Mesenteric fat pad (tissue), 1 donor: ENCODE data around the gene KCTD2. TPM values are rescaled to one million over a fixed set of nuclear protein-coding genes. Genes with fewer than 3 reads are reported as not detected.

Experiments
- DNase-seq: peaks from one replicate; pipeline ENCODE4 v3.0.0-alpha.2; 2020; ENCODE audit warnings: low spot score
- total RNA-seq: library from RNA; stranded (reverse); fragmentation: NEBNext Ultra II Directional; extraction: Animal tissue kit (Norgen Biotek cat#: 25700); gene quantifications from one replicate; pipeline ENCODE4 v1.2.1, GENCODE V29; 2021
- donor health status: DM: yes; HTN: yes; CAD: no.

The KCTD2 gene
- total RNA-seq, 1 donor from 2014 or later = 34.7 TPM

DNA sequence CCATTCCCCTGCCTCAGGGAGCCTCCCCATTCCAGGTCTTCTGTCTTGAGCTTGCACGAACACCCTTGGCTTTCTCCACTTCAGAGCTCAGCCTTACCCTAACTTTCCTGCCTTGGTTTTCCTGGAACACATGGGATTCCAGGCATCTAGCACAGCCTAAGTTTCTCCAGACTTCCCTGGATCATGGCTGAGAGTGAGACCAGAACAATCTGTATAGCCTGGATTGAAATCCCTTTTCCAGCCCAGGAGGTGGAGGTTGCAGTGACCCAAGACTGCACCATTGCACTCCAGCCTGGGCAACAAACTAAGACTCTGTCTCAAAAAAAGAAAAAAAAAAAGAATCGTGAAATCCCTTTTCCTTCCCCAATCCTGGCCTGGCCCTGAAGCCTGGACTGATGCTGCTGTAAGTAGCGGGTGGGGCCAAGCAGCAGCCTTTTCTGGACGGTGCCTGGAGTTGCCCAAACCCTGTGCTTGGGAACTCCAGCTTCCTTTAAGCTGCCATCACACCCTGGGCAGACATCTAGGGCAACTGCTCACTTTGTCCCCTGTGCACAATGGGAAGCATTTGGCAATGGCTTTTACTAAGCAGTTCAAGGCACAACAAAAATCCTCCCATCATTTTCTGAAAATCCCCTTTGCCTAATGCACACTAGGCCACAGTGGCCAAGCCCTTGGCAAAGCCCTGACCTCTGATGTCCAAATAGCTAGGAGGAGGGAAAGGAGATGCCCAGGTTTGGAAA is 28.7 kb downstream of the KCTD2 start:
- DNase-seq = no peak

DNA sequence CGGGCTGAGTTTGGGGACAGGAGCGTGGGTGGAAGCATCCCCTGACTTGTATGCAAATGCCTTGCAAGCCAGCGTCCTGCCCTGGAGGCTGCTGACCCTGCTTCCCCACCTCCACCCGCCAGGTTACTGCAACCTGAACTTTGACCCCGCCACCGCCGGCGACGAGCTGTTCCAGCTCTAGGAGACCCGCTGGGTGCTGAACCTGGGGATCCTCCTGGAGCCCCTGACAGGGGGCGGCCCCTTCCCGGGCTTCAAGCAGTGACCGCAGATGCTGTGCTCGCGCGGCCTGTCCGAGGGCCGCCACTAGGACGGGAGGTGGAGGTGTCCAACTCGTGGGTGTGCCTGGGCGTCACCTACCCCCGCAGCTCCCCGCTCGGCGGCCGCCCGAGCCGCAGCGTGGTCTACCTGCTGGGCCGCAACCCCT is 30.1 kb downstream of the KCTD2 start:
- no peak for DNase-seq

DNA sequence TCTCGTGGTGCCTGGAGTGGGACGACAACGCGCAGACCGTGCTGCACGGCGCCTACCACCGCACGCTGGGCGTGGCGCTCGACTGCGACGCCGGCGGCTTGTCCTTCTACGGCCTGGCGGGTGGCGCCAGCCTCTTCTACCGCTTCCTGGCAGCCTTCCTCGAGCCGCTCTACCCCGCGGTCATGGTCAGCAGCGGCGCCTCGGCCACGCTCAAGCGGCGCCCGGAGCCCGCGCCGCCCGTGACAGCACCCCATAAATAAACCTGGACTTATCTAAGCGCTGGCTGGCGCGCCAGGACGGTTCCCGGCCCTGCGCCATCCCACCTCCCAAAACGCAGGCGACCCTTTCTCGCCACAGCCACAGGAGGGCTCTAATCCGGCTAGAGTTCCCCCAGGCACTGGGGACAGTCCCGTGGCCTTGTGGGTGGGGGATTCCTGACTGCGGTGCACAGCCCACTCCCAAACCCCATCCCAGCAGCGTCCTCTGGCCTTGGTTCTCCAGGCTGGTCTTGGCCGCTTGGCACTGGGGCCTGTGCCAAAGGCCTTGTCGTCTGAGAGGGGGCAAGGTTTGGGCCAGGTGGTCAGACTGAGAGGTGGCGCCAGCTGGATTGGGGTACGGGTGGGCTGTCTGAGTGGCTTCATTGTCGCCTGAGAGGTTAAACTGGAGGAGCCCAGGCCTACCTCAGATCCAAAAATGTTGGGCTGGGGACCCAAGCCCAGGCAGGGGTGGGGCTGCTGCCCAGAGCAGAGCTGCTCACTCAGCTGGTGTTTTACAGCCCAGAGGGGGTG is 30.7 kb downstream of the KCTD2 start:
- peak; percentile 94 for DNase-seq

- no peak for DNase-seq
Measured at GRCh38 chr17:75078284-75079022, 31.4 kb downstream of the KCTD2 start.

GRCh38 chr17:75079023-75079373 is 32.0 kb downstream of the KCTD2 start:
- no peak for DNase-seq

DNA sequence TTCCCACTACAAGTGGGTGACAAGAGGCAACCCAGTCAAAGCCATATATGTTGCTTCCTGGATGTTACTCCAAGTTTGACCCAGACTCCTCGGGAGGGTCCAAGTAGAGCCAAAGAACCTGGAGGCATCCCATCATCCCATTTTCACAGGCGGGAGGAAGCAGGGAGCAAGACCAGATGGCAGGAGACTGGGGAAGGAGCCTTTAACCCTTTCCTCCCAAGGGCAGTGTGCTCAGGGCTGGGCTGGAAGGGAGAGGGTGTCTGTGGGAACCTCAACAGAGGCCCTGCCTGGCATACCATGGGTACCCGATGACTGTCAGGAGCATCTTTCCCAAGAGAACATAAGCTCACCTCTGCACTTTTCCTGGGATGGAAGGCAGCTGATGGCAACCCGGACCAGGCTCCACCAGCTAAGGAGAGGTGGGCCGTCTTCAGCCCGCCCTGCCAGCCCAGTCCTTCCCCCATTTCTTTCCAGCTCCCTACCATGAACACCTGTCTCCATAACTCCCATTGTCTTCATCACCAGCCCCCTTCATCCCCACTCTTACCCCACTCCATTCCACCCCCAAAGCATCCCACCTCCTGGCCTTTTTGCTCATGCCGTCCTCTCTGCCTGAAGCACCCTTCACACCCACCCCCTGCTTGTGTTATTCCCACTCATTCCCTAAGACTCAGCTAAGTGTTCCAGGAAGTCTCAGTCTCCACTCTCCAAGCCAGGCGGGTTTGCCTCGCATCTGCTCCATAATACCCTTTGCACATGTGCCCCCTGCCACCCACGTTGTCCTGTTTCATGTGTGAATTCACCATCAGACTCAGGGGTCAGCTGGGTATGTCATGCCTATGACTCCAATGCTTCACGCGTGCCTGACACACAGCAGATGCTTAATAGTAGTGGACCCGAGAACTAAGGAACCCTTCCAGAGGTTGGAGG is 34.9 kb downstream of the KCTD2 start:
- DNase-seq = no peak

GRCh38 chr17:75082683-75083082 is 35.7 kb downstream of the KCTD2 start:
- no peak for DNase-seq

GRCh38 chr17:75084039-75084660 is 37.1 kb downstream of the KCTD2 start:
- no peak for DNase-seq

GRCh38 chr17:75086496-75087181 is 39.6 kb downstream of the KCTD2 start:
- no peak for DNase-seq

- no peak for DNase-seq
Measured at GRCh38 chr17:75087182-75087557, 40.1 kb downstream of the KCTD2 start.

GRCh38 chr17:75087558-75088453 is 40.8 kb downstream of the KCTD2 start, which contains the start of gene SLC16A5:
SLC16A5 (plus strand) TSS chr17:75087954; CDS start chr17:75093637, 5,683 bp downstream.
- peak; percentile 96 for DNase-seq

DNA sequence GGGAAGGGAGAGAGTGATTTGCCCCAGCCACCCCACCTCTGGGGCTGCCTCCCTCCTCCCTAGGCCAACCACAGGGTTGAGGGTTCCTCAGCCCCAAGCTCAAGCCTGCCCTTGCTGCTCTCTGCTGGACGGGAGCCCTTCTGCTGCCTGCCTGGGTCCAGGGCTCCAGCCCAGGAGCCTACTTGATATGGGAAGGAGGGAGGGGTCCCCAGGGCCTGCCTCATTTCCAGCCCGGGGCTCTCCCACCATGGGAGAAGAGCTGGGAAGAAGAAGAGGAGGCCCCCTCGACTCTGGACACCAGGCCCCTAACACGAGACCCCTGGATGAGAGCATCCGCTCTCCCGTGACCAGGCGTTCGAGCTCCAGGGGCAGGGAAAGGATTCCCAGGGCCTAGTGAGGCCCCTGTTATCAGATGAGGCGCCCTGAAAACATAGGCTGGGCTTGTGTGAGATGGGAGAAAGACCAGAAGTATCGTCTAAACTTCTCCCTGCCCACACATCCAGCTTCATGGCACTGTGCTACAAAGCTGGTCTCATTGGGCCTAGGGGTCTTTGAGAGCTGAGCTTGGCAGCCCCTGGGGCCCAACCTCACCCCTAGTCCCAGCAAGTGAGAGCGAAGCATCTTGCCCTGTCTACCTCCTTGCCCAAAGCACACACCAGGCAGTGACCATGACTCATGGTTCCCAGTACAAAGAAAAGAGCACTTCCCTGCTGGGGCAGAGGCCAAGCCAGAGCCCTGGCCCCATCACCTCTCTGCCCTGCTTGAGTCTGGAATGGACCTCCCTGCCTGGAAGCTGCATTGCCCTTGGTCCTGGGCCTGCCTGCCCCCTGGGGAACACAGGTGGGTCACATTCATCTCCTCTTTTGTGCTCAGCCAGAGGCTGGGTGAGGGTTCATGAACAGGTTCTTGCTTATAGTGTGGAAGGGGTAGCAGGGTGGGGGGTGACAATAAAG is 41.7 kb downstream of the KCTD2 start:
- DNase-seq = no peak

- no peak for DNase-seq
Measured at GRCh38 chr17:75090871-75091854, 44.1 kb downstream of the KCTD2 start.

DNA sequence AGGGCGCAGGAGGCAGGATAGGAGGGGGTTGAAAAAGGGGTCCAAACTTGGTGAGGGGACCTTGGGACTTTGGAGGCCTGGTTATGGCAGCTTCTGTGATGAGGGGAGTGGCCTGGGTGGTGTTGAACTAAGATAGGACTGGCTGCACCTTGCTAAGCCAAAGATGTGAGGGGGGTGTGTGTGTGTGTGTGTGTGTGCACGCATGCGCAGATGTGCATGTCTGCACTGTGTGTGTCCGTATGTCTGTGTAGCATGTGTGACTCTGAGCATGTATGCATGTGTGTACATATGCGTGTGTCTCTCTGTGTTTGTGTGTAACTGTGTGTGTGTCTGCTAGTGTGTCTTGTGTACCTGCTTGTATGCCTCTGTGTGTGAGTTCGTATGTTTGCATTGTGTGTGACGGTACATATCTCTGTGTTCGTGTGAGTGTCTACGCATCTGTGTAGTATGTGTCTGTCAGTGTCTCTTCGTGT is 44.9 kb downstream of the KCTD2 start:
- DNase-seq = no peak

DNA sequence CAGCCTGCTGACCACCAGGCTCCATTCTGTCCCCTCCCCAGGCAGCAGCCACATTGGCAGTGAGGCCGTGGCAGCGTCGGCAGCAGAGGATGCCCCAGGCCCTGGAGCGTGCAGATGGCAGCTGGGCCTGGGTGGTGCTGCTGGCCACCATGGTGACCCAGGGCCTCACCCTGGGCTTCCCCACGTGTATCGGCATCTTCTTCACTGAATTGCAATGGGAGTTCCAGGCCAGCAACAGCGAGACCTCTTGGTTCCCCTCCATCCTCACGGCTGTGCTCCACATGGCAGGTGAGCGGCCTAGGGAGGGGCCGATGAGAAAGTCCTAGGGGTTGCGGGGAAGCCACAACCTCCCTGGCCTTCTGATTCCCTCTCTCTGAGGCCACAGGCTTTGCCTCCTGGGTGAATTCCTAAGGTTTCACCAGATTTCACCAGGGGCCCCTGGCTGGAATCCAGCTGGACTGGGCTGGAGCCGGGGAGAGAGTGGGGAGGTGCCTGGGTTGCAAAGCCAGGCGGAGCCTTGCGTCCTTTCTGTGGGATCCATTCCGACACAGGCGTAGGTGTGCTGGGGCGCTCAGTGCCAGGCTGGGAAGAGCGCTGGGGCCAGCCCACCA is 46.6 kb downstream of the KCTD2 start:
- no peak for DNase-seq
